ENCODE results near the gene KDM4E.
"Not testable (repeated sequence)": the region's sequence is repeated elsewhere in the genome, so short reads cannot be mapped to it uniquely, and the experiment has no call there.

Gene KDM4E

DNA sequence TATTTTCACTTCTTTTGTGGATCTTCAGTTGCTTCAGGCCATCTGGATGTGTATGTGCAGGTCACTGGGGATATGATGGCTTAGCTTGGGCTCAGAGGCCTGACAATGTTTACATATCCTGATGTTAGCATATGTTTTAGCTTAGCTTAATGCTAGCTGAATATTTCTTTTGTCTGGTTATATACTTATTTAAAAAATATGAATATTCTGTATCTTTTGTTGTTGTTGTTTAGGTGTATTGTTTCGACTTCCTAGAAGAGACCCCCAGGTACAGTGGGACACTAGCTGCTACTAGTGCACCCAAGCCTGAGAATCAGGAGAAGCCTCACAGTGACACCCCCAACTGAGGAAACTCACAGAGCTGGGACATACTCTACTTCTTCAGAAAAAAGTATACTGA is at the start of gene KDM4E:
KDM4E (plus strand) TSS at position 301 of the 400 bp plus-strand sequence. CDS start 300 bp downstream, outside the sequence.
- no peak for DNase-seq (ENCODE audit: extremely low read depth in 1 of 2, low read depth in 1 of 2)

DNA sequence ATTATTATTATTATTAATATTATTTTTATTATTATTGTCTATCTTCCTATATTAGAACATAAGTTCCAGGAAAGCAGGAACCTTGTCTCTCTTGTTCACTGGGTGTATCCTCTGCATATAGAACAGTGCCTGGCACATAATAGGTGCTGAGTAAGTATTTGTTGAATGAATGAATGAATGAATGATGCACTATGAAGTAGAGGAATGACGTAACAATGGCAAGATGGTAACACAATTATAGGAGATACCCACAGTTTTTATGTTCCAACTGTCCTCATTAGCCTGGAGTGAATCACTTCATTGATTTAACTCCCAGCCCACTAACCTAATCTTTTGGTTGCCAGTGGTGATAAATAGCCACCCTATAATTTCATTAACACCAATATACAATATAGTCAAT is 49.5 kb upstream of the KDM4E start:
- DNase-seq (ENCODE audit: extremely low read depth in 1 of 2, low read depth in 1 of 2), result no peak

DNA sequence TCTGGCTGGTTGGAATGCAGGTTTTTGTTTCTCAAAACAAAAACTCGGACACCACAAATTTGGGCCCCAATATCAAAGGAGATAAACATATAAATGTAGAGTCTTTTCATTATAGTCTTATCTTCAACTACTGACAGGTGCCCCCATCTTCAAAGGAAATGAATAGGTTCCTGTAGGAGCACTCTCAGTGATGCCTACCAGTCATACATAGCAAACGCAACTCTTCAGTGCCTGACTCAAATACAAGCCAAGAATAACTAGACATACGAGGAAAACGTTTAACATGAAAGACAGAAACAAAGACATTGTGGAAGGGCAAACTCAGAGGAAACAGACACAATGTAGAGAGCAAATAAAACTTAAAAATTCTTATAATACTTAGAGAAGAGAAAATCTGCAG is 37.7 kb upstream of the KDM4E start:
- DNase-seq (ENCODE audit: extremely low read depth in 1 of 2, low read depth in 1 of 2), result no peak

DNA sequence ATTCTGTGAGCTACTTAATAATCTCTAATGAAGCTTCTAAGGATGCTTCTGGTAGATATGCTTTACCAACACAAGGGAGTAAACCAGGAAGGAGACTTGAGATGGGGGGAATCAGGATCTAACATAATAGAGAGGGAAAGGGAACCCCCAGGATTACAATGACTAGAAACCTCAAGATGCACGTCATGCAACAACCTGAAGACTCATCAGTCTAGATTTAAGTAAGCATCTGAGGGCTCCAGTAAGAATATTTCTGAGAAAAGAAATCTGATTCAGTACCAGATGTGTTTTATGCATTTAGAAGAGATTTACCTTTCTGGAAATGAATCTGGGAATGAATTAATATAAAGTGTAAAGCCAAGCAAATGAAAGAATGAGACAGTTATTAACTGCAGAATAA is 36.3 kb upstream of the KDM4E start:
- no peak for DNase-seq (ENCODE audit: extremely low read depth in 1 of 2, low read depth in 1 of 2)

DNA sequence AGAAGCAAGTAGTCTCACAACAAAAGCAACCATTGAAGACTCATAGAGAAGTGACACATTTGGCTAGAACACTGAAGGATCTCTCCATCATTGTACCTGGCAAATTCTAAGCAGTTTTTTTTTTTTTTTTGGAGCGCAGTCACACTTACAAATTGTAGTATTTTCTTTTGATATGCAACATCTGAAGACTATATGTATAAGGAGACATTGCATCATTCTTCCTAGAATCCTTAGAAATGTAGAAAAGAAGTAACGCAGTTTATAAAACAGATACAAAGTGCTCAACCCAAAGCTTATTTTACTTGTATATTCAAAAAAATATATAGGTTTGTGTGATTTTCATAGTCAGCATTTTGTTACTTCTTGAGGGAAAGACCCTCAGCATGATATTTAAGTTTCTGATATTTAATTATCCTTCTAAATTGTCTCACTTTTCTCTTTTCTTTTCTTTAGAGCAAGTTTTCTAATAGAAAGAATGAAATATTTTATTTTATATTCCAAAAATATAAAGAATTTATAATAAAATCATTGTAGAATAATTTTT is 31.6 kb upstream of the KDM4E start:
- no peak for DNase-seq (ENCODE audit: extremely low read depth in 1 of 2, low read depth in 1 of 2)

DNA sequence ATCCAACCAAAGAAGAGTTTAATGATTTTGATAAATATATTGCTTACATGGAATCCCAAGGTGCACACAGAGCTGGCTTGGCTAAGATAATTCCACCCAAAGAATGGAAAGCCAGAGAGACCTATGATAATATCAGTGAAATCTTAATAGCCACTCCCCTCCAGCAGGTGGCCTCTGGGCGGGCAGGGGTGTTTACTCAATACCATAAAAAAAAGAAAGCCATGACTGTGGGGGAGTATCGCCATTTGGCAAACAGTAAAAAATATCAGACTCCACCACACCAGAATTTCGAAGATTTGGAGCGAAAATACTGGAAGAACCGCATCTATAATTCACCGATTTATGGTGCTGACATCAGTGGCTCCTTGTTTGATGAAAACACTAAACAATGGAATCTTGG is 27.6 kb upstream of the KDM4E start:
- no peak for DNase-seq (ENCODE audit: extremely low read depth in 1 of 2, low read depth in 1 of 2)

DNA sequence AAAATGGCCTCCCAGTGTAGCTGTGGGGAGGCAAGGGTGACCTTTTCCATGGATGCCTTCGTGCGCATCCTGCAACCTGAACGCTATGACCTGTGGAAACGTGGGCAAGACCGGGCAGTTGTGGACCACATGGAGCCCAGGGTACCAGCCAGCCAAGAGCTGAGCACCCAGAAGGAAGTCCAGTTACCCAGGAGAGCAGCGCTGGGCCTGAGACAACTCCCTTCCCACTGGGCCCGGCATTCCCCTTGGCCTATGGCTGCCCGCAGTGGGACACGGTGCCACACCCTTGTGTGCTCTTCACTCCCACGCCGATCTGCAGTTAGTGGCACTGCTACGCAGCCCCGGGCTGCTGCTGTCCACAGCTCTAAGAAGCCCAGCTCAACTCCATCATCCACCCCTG is 26.8 kb upstream of the KDM4E start:
- no peak for DNase-seq (ENCODE audit: extremely low read depth in 1 of 2, low read depth in 1 of 2)

DNA sequence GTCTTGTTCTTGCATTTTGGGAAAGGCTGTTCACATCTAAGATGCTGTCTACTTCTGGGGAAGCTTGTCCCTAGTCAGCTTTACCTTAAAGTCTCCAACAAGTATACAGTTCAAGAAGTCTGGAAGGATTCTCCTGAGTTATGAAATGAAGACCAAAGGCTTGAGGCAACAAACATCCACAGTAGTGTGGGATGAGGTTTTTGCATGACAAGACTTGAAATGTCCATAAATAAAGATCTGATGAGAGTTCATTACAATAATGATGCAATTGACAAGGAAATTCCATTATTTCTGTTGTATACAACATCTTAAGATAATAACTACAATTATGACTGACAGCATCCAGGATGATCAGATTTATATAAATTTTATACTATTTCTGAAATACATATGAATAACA is 21.3 kb upstream of the KDM4E start:
- no peak for DNase-seq (ENCODE audit: extremely low read depth in 1 of 2, low read depth in 1 of 2)

DNA sequence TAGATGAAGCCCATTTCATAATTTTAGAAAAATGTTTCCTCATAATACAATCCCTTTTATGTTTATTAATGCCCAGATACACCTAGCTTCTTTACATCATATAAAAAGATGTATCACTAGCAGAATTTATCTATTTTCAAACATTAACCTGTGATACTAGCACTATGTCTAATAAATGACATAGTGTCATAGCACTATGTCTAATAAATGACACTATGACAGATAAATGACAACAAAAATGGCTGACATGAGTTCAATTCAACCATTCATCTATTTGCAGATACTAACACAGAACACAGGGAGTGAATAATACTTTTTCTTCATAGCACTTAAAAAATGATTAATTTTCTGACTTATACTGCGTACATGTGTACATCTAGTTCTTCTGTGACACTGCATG is 19.4 kb upstream of the KDM4E start:
- no peak for DNase-seq (ENCODE audit: extremely low read depth in 1 of 2, low read depth in 1 of 2)

DNA sequence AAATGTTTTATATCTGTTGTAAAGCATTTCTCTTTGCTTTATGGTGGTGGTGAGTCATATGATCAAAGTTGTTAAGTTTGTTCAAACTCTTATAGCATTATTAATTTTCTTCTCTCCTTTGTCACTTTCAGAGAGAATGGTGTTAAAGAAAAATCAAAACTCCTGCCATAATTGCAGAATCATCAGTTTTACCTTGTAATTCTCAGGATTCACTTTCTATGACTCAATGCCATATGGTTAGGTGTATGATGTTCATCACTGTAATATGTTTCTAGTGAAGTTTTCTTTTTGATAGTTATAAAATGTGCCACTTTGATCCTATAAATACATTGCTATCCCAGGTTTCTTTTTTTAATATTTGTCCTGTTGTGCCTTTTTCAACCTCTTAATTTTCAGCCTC is 13.7 kb upstream of the KDM4E start:
- DNase-seq (ENCODE audit: extremely low read depth in 1 of 2, low read depth in 1 of 2), result no peak

DNA sequence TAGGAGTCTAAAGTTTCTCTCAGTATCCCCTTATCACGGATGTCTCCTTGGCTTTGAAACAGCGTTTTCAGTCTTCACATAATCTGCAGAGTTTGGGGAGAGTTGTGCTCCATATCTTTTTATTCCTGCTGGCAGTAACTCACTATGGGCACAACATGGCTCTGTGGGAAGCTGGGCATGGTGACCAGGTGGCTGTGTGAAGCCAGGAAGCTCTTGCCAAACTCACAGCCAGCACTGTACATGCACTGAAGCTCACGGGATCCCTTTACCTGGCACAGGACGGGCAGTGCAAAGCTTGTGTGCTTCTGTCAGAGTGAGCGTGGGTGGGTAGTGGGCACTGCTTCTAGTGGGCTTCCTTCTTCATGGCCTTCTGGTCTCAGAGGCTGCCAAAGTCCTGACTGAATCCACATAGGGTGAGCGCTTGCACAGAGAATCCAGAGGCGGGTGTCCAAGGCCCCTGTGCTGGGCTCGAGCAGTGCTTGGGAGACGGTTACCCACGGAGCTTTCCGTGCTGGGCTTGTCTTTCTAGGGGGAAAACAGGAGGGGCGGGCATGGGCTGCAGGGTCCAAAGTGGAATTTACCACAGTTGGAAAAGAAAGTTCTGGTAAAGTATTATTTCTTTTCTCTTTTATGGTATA is 10.8 kb upstream of the KDM4E start:
- DNase-seq (ENCODE audit: extremely low read depth in 1 of 2, low read depth in 1 of 2), result no peak

DNA sequence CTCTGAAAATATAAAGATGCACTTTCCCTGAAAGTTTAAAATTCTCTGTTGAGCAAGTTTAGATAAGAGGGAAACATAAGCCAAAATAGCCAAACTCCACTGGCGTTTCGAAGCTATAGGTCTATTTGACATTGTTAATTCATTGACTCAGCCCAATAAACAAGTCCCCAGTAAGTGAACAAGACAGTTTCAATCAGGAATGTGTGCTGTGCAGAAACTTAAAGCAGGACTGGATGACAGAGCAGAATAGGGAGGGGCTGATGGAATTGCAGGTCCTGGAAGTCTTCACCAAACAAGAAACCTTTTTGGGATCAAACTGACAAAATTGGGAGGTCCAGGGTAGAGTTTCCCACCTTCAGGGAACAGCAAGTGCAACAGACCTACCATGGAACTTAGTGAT is 8.9 kb upstream of the KDM4E start:
- no peak for DNase-seq (ENCODE audit: extremely low read depth in 1 of 2, low read depth in 1 of 2)

DNA sequence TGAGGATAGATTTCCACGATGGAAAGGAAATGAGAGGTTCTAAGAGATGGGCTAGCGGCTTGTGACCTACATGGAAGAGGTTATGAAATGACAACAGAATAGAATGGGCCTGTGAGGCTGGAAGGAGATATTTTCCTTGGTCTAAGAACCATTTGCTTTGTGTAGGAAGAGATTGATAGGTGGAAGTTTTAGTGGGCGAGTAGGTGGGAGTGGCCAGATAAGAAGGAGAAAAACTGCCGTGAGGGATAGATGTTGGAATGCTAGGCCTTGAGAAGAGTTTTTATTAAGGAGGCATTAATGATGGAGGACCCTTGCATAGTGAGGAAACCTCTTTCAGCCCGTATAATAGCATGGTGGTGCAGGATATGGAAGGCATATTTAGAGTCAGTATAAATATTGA is 3.6 kb upstream of the KDM4E start:
- not testable (repeated sequence) for DNase-seq (ENCODE audit: extremely low read depth in 1 of 2, low read depth in 1 of 2)

DNA sequence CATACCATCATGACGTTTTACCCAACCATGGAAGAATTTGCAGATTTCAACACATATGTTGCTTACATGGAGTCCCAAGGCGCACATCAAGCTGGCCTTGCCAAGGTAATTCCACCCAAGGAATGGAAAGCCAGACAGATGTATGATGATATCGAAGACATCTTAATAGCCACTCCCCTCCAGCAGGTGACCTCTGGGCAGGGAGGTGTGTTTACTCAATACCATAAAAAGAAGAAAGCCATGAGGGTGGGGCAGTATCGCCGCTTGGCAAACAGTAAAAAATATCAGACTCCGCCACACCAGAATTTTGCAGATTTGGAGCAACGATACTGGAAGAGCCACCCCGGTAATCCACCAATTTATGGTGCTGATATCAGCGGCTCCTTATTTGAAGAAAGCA is 536 bp downstream of the KDM4E start:
- DNase-seq (ENCODE audit: extremely low read depth in 1 of 2, low read depth in 1 of 2), result not testable (repeated sequence)

DNA sequence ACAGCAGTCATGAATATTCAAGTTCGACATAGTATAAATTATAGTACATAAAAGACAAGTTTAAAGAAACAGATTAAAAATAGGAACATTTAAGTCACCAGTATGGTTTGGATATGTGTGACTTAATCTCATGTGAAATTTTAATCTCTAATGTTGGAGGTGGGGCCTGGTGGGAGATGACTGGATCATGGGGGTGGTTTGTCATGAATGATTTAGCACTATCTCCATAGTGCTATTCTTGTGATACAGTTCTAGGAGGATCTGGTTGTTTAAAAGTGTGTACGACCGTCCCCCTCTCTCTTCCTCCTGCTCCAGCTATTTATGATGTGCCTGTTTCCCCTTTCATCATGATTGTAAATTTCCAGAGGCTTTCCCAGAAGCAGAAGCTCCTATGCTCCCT is 3.3 kb downstream of the KDM4E start:
- no peak for DNase-seq (ENCODE audit: extremely low read depth in 1 of 2, low read depth in 1 of 2)

DNA sequence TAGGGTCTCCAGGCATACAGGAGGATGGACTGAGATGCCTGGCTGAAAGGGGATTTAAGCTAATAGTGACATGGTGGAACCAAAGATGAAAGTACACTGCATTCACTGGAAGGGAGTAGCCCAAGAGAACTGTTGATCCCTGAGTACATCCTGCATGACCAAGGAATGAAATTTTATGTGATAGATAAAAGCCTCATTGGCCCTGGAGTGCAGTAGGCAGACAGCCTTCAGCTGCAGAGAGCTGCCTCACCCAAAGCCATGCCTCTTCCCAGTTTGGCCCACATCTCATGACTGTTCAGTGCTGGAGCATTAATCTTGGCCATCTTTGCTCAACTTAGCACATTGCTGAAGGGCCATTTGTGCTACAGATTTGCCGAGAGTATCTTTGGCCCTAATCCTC is 8.0 kb downstream of the KDM4E start:
- DNase-seq (ENCODE audit: extremely low read depth in 1 of 2, low read depth in 1 of 2), result no peak

DNA sequence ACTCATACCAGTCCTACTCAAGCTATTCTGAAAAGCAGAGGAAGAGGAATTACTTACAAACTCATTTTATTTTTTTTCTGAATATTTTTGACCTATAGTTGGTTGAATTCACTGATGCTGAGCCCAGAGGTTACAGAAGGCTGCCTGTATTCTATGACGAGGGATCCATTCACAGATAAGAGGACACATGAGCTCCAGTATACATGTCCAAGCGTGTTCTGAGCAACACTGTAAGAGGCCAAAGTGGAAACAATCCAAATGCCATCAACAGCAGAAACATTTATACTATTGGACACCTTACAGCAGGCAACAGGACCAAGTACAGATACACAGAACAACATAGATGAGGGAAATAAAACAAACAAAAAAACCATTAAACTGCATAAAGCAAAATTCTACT is 10.3 kb downstream of the KDM4E start:
- no peak for DNase-seq (ENCODE audit: extremely low read depth in 1 of 2, low read depth in 1 of 2)

DNA sequence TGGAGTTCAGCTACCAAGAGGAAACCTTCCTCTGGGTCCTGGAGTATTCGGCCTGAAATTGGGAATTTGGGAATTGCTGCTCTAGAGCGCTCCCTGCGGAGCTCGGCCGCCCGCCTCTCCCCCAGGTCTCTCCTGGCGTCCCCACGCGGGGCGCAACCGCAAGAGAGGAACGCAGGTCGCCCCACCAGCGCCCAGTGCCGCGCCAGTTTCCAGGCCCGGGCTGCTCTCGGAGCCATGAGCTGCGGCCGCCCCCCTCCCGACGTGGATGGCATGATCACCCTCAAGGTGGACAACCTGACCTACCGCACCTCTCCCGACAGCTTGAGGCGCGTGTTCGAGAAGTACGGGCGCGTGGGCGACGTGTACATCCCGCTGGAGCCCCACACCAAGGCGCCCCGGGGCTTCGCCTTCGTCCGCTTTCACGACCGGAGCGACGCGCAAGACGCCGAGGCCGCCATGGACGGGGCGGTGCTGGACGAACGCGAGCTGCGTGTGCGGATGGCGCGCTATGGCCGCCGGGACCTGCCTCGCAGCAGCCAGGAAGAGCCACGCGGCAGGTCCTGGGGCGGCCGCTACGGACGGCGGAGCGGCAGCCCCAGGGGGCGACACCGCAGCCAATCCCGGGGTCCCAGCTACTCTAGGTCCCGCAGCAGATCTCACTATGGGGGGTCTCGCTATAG is 12.4 kb downstream of the KDM4E start:
- DNase-seq (ENCODE audit: extremely low read depth in 1 of 2, low read depth in 1 of 2), result not testable (repeated sequence)

DNA sequence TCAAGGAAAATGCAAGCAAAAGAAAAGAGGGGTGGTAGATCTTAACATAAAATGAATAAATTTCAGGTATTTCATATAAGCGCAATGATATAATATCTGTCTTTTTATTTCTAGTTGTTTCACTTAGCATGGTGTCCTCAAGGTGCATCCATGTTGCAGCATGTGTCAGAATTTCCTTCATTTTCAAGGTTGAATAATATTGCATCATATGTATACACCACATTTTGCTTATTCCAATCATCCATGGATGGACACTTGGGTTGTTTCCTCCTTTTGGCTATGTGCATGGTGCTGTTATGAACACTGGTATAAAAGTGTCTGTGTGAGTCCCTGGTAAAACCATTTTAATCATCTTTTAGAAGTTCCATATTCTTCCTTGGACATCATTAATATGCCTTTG is 17.2 kb downstream of the KDM4E start:
- DNase-seq (ENCODE audit: extremely low read depth in 1 of 2, low read depth in 1 of 2), result no peak

DNA sequence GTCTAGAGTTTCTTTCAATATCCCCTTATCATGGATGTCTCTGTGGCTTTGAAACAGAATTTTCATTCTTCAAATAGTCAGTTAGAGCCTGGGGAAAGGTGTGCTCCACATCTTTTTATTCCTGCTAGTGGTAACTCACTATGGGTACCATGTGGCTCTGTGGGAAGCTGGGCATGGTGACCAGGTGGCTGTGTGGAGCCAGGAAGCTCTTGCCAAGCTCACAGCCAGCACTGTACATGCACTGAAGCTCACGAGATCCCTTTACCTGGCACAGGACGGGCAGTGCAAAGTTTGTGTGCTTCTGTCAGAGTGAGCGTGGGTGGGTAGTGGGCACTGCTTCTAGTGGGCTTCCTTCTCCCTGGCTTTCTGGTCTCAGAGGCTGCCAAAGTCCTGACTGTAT is 17.8 kb downstream of the KDM4E start:
- no peak for DNase-seq (ENCODE audit: extremely low read depth in 1 of 2, low read depth in 1 of 2)

DNA sequence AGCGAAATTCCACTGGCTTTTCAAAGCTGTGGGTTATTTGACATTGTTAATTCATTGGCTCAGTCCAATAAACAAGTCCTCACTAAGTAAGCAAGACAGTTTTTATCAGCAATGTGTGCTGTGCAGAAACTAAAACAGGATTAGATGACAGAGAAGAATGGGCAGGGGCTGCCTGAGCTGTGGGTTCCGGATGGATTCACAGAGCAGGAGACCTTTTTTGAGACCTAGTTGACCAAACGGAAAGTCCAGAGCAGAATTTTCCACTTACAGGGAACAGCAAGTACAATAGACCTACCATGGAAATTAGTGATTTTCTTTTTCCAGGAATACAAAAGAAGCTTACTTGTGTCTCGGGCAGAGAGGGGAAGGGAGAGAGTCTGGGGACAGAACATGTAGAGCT is 19.0 kb downstream of the KDM4E start:
- no peak for DNase-seq (ENCODE audit: extremely low read depth in 1 of 2, low read depth in 1 of 2)

DNA sequence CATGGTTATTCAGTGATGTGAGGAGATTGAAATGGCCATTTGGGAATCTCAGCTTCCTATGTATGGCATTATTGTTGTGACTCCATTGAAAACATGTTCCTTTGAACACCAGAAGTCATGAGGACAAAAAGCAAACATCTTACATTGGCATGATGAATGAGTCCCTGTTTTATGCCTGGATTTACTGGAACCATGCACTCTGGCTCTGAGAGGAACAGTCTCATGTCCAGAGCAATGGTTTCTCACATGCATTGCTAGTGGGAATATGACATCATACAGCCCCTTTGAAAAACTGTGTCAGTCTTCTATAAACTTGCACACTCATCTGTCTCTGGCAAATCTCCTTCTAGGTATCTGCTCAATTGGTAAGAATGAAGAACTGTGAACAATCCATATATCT is 20.8 kb downstream of the KDM4E start:
- no peak for DNase-seq (ENCODE audit: extremely low read depth in 1 of 2, low read depth in 1 of 2)

DNA sequence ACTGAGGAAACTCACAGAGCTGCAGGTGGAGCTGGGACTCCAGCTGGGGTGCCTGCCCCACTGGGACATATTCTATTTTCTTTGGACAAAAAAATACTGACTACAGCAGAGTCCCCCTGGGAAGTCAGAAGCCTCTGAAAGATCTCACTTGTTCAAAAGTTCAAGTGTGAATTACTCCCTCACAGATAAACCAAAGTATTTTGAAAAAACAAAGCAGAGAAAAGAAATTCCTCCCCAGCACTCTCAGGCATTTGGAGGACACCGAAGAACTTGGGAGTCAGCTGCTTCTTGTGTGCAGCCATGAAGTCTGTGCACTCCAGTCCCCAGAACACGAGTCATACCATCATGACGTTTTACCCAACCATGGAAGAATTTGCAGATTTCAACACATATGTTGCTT is 24.1 kb downstream of the KDM4E start, which contains the start of gene KDM4F:
KDM4F (plus strand) TSS at position 301 of the 400 bp plus-strand sequence.
- not testable (repeated sequence) for DNase-seq (ENCODE audit: extremely low read depth in 1 of 2, low read depth in 1 of 2)

All from activated CD8-positive, alpha-beta memory T cell treated with anti-CD3 and anti-CD28 coated beads for 1 hour (primary cell).